GM13976 (cell line): ENCODE data around the gene TNFRSF13B.

Experiments
- DNase-seq: peaks from one replicate; pipeline ENCODE4 v3.0.0; 2012; ENCODE audit warnings: low spot score
- in situ Hi-C: fragments of 300-500 bp; cut with MboI; formaldehyde crosslinking; loops from one replicate; pipeline ENCODE4 v1.12.0; 2022; ENCODE audit warnings: low sequenced_read_pairs, mixed read lengths, inconsistent platforms; ENCODE audit not compliant: unreplicated experiment
- TF ChIP-seq, protein P1 (sequence below): IDR thresholded peaks from 2 replicates; pipeline ENCODE4 v1.5.1; 2012; ENCODE audit warnings: borderline replicate concordance, mild to moderate bottlenecking; ENCODE audit not compliant: insufficient read depth; ENCODE audit errors: extremely low read depth, missing control alignments, control extremely low read depth

The TNFRSF13B gene

DNA sequence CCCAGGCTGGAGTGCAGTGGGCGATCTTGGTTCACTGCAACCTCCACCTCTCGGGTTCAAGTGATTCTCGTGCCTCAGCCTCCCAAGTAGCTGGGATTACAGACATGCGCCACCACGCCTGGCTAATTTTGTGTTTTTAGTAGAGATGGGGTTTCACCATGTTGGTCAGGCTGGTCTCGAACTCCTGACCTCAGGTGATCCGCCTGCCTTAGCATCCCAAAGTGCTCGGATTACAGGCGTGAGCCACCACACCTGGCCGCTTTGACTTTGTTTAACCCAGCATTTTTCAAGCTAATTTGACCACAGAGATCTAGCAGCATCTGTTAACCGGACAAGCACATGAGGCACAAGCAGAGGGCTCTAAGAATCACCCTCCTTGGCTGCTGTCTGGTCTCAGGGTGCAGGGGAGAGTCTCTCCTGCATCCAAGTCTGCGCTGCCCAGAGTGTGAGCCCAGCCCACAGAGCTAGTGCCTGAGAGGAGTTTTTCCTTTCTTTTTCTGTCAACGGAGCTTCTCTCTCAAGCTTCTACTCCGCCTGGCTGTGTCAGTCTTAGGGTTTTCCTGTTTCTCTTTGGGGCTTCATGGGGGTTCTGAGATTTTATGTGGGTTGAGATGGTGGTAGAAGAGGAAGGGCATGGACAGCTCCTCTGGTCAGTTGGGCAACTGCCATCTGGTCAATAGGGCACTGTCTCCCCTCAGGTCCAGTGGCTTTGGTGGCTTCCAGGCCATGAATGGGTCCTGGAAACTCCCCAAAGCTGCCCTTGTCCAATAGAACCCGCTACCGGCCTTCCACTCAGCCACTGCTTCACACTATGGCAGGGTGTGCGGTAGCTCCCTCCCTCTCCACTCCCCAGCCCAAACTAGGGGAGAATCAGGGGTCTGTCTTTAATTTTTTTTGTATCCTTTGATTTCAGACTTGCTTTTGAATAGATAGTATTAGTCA is 59.6 kb downstream of the TNFRSF13B start:
- DNase-seq, result no peak
- in situ Hi-C loops, result no loop called here
- TF ChIP-seq, protein P1, sequence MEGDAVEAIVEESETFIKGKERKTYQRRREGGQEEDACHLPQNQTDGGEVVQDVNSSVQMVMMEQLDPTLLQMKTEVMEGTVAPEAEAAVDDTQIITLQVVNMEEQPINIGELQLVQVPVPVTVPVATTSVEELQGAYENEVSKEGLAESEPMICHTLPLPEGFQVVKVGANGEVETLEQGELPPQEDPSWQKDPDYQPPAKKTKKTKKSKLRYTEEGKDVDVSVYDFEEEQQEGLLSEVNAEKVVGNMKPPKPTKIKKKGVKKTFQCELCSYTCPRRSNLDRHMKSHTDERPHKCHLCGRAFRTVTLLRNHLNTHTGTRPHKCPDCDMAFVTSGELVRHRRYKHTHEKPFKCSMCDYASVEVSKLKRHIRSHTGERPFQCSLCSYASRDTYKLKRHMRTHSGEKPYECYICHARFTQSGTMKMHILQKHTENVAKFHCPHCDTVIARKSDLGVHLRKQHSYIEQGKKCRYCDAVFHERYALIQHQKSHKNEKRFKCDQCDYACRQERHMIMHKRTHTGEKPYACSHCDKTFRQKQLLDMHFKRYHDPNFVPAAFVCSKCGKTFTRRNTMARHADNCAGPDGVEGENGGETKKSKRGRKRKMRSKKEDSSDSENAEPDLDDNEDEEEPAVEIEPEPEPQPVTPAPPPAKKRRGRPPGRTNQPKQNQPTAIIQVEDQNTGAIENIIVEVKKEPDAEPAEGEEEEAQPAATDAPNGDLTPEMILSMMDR, result no peak

GRCh38 chr17:16911141-16911937 is 60.6 kb downstream of the TNFRSF13B start:
- no peak for DNase-seq
- TF ChIP-seq, protein P1, result no peak
- in situ Hi-C loops, result no loop called here

GRCh38 chr17:16910341-16910740 is 61.6 kb downstream of the TNFRSF13B start:
- in situ Hi-C loops, result no loop called here
- DNase-seq, result no peak
- TF ChIP-seq, protein P1, result no peak

DNA sequence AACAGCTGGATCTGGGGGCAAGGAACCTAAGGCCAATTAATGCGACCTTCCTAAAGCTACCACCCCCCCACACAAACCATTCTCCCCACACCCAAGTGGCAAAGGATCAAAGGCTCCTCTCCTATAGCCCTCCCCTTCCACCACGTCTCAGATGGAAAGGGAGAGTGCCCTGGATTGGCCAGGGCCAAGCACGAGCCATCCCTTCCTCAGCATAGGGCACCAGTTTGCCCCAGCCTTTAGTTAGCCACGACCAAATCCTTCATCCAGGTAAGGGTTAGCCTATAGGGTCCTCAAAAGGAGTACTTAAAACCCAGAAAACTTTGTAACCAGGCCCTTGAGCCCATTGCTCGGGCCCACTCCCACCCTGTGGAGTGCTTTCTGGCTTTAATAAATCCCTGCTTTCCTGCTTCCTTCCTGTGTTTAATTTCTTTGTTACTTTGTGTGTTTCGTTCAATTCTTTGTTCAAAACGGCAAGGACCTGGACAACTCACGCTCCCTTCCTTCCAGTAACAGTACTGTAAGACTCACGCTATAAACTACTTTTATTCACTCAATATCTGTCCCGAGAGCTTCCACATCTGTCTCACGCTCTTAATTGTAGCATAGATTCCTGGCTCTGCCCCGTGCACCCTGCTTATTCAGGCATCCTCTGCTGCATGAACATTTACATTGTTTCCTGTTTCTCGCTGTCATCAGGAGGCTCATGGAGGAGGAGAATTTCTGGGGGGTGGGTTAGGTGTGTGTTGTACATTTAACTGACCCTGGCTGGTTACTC is 62.3 kb downstream of the TNFRSF13B start:
- DNase-seq, result no peak
- in situ Hi-C loops, result no loop called here
- TF ChIP-seq, protein P1, result no peak

GRCh38 chr17:16908273-16908672 is 63.6 kb downstream of the TNFRSF13B start:
- no peak for DNase-seq
- in situ Hi-C loops, result no loop called here
- TF ChIP-seq, protein P1, result no peak

DNA sequence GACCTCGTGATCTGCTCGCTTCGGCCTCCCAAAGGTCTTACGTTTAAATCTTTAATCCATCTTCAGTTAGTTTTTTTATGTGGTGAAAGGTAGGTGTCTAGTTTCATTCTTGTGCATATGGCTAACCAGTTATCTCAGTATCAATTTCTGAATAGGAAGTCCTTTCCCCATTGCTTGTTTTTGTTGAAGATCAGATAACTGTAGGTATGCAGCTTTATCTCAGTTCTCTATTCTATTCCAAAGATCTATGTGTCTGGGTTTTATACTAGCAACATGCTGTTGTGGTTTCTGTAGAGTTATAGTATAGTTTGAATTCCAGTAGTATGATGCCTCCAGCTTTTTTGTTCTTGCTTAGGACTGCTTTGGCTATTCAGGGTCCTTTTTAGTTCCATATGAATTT is 65.2 kb downstream of the TNFRSF13B start:
- no peak for DNase-seq
- TF ChIP-seq, protein P1, result no peak
- in situ Hi-C loops, result no loop called here
